SKM-1 (cell line): ENCODE measurements around the gene PCID2.
A peak's percentile ranks its signal among the peaks of the same experiment; 100 is the strongest.
"Not testable (repeated sequence)": the region's sequence is repeated elsewhere in the genome, so short reads cannot be mapped to it uniquely, and the experiment has no call there.

Source experiments
- DNase-seq: peaks from one replicate; lab custom pipeline; 2025; ENCODE audit not compliant: unreplicated experiment; lab: John Stamatoyannopoulos, UW

PCID2 gene

GRCh38 chr13:113208421-113209335, at the start of gene PCID2:
Gene PCID2, minus strand, starts transcription at chr13:113208669. Its CDS starts 35 bp downstream, at chr13:113208634.
- DNase-seq: peak; percentile 60

GRCh38 chr13:113257908-113258307, 49.4 kb upstream of the PCID2 start:
- not testable (repeated sequence) for DNase-seq

- no peak for DNase-seq
Measured at GRCh38 chr13:113252516-113253095, 44.1 kb upstream of the PCID2 start.

GRCh38 chr13:113245849-113246796, 37.7 kb upstream of the PCID2 start:
- DNase-seq: no peak

GRCh38 chr13:113243847-113244246, 35.4 kb upstream of the PCID2 start:
- no peak for DNase-seq

GRCh38 chr13:113241623-113242022, 33.2 kb upstream of the PCID2 start:
- DNase-seq: not testable (repeated sequence)

GRCh38 chr13:113239986-113240385, 31.5 kb upstream of the PCID2 start:
- DNase-seq: no peak

- no peak for DNase-seq
Measured at GRCh38 chr13:113239357-113239756, 30.9 kb upstream of the PCID2 start.

GRCh38 chr13:113238536-113238935, 30.1 kb upstream of the PCID2 start:
- DNase-seq: no peak

GRCh38 chr13:113233101-113233500, 24.6 kb upstream of the PCID2 start:
- DNase-seq: no peak

- no peak for DNase-seq
Measured at GRCh38 chr13:113232208-113233003, 23.9 kb upstream of the PCID2 start.

GRCh38 chr13:113231306-113232207, 23.1 kb upstream of the PCID2 start:
- DNase-seq: no peak

GRCh38 chr13:113229791-113230190, 21.3 kb upstream of the PCID2 start:
- DNase-seq: no peak

GRCh38 chr13:113229161-113229560, 20.7 kb upstream of the PCID2 start:
- no peak for DNase-seq

- no peak for DNase-seq
Measured at GRCh38 chr13:113226873-113227450, 18.5 kb upstream of the PCID2 start.

- no peak for DNase-seq
Measured at GRCh38 chr13:113225515-113225914, 17.0 kb upstream of the PCID2 start.

GRCh38 chr13:113224486-113224885, 16.0 kb upstream of the PCID2 start:
- DNase-seq: no peak

- no peak for DNase-seq
Measured at GRCh38 chr13:113223070-113223469, 14.6 kb upstream of the PCID2 start.

- DNase-seq: no peak
Measured at GRCh38 chr13:113220877-113221276, 12.4 kb upstream of the PCID2 start.
